Testis (tissue), 2 donors: ENCODE data around the gene DAAM2.

Experiments used
- CTCF ChIP-seq, 3 experiments: fragments of 450-650 bp in 2 of 3; fragments of 200-600 bp in 1 of 3; sonication (generic) in 1 of 3; IDR thresholded peaks; one replicate each; pipeline ENCODE4 v1.5.1; 2016 to 2019; ENCODE audit warnings: antibody characterized with exemption in 3 of 3, mild to moderate bottlenecking in 2 of 3, moderate library complexity in 1 of 3
- POLR2A ChIP-seq: fragments of 450-650 bp; IDR thresholded peaks from one replicate; pipeline ENCODE4 v1.6.1; 2017; ENCODE audit warnings: antibody characterized with exemption, mild to moderate bottlenecking, moderate library complexity

- TF ChIP-seq POLR2A = no peak
- no peak for TF ChIP-seq CTCF (IDR thresholded peaks at IDR 0.05)
These were observed 140.3 kb downstream of the DAAM2 start for GRCh38 chr6:39932386-39932910.
